Measurements from ENCODE around the gene PARD3.

DNA sequence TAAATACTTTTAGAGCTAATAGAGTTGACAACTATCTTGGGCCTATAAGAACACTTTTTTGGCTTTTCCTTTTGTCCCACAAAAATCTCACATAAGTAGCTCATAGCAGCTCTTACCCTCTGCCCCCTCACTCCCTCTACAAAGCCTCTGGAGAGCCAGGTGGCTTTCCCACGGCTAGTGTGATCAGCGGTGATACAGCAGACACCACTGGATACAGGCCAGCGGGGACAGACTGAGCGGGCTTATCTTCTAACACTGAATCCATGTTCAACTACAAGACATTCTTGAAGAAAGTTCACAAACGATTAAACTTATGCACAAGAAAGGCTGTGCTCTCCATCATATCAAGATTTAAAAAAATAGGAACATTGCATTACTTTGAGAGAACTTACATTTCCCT lies 377.2 kb downstream of the PARD3 start:
- TF ChIP-seq, protein P1, sequence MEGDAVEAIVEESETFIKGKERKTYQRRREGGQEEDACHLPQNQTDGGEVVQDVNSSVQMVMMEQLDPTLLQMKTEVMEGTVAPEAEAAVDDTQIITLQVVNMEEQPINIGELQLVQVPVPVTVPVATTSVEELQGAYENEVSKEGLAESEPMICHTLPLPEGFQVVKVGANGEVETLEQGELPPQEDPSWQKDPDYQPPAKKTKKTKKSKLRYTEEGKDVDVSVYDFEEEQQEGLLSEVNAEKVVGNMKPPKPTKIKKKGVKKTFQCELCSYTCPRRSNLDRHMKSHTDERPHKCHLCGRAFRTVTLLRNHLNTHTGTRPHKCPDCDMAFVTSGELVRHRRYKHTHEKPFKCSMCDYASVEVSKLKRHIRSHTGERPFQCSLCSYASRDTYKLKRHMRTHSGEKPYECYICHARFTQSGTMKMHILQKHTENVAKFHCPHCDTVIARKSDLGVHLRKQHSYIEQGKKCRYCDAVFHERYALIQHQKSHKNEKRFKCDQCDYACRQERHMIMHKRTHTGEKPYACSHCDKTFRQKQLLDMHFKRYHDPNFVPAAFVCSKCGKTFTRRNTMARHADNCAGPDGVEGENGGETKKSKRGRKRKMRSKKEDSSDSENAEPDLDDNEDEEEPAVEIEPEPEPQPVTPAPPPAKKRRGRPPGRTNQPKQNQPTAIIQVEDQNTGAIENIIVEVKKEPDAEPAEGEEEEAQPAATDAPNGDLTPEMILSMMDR (conservative IDR thresholded peaks at IDR 0.05; ENCODE audit: low read depth, low read length): no peak
- TF ChIP-seq EZH2phosphoT487 (IDR thresholded peaks at IDR 0.05; ENCODE audit: borderline replicate concordance, low read length): no peak
